GM21717 (cell line): Measurements from ENCODE around the gene FRRS1L.
A peak's percentile ranks its signal among the peaks of the same experiment; 100 is the strongest.
"Not testable (repeated sequence)": the region's sequence is repeated elsewhere in the genome, so short reads cannot be mapped to it uniquely, and the experiment has no call there.

Experiments
- ATAC-seq: cut with Tn5 transposase; IDR thresholded peaks from one replicate; pipeline ENCODE4 v1.9.1; 2021; ENCODE audit warnings: mild to moderate bottlenecking, moderate library complexity; ENCODE audit not compliant: unreplicated experiment

The FRRS1L gene

DNA sequence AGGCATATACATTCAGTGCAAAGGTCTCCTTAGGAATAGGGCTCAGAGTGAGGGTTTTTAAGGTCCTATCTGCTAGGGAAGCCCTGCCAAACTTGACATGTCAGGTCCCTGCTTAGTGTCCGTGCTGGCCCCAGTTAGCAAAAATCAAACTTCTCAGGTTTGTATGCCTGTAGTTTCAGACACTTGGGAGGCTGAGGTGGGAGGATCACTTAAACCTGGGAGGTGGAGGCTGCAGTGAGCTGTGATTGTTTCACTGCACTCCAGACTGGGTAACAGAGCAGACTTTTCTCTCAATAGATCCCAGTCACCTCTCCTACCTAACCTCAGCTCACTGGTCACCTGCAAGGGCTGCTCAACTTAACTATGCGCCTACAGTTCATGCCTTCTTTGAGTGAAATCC lies 28.6 kb downstream of the FRRS1L start:
- ATAC-seq, result no peak

DNA sequence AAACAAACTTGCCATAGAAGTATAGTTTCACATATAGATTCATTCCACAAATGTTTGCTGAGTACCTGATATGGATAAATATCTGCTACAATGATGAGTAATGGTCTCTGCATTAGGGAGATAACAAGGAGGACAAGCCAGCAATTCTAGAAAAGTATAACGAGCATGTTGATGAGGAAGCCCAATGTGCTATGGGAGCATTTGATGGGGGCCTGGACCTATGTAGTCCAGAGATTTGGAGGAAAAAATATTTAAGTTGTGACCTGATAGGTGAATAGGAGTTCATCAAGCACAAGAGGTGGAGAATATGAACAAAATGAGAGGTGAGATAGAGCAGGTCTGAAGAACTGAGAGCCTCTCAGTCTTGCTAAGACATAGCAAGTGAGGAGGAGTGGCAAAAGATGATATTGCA lies 32.9 kb downstream of the FRRS1L start:
- ATAC-seq, result no peak

DNA sequence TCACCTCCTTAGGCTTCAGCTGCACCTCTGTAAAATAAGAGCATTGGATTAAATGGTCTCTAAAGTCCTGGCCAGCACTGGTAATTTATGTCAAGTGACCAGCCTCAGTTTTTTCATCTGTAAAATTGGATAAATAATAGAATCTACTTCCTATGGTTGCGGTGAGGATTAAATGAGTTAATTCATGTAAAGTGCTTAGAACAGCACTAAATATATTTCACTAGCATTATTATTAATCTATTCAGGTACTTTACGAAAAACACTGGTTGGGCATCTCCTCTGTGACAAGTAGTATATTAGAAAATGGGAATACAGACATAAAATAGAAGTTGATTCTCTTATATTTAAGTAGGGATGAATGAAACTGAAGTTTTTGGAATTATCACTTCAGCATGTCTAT lies 33.5 kb downstream of the FRRS1L start:
- no peak for ATAC-seq

DNA sequence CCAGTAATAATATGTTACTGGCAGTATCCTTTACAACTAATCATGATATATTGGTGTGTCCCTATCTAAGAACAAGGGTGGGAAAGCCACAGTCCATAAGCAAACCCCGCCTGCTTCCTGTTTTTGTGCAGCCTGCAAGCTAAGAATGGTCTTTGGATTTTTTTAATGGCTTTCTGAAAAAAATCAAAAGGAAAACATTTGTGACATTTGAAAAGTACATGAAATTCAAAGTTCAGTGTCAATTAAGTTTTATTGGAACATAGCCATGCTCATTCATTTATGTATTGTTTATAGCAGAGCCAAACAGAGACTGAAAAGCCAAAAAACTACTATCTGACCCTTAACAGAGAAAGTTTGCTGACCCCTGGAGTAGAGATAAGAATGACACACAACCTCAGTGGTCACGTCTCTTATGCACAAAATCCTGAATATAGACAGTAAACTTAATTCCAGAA lies 34.5 kb downstream of the FRRS1L start:
- ATAC-seq, result no peak

DNA sequence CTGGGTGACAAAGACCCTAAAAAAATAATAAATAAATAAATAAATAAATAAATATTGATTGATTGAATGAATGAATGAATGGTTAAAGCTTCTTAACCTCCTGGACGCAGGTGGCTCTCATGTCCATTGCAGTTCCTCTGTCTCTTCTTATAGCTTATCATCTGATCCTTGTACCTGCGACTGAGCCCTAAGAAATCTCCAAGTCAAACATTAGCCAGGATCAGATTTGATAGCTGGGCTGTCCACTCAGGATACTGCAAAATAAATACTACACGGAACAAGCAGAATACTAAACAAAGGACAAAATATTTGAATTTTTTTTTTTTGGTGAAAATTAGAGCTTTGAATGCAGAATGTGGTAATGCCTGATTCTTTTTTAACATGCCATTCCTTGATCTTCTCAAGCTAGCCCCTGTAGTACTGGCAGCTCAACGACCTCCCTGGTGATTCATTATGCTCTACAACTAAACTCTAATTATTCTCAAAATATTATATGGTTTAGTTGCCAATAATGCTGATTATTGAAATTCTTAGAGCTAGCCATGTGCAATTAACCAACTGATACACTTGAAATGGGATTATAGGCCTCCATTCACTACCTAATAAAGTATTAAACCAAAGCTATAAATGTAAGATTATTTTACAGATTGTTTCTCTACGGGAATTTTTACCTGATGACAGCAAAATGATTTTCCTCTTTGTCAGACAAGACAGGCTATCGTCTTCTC lies 37.4 kb downstream of the FRRS1L start:
- ATAC-seq, result no peak

DNA sequence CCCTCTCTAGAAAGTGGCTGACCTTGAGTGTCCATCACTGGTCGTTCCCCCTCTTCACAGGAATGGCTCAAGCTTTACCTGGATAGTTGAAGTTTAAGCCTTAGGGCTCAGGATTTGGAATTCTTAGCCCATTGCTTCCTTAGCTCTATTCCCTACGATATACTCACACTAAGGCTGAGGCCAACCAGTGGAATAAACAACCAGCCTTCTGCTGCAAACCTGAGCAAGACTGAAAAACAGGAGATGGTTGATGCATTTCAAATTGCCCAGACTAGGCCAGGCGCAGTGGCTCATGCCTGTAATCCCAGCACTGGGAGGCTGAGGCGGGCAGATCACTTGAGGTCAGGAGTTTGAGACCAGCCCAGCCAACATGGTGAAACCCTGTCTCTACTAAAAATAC lies 40.4 kb downstream of the FRRS1L start:
- not testable (repeated sequence) for ATAC-seq

DNA sequence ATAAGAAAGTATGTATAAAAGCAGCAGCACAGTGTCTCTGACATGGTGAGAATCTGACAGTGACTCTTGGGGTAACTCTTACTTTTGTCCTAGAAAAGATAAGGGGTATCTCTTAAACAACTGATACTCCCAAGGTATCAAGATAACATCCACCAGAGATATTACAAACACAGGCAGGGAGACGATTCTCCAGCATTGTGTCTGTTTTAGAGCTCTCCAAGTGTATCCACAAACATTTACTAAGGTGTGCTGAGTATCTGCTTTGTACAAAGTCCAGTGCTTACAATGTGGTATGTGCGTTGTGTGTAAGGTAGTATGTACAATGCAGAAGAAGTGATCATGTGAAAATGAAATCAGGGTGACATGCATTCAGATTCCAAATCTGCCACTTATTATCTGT lies 42.9 kb downstream of the FRRS1L start:
- no peak for ATAC-seq

DNA sequence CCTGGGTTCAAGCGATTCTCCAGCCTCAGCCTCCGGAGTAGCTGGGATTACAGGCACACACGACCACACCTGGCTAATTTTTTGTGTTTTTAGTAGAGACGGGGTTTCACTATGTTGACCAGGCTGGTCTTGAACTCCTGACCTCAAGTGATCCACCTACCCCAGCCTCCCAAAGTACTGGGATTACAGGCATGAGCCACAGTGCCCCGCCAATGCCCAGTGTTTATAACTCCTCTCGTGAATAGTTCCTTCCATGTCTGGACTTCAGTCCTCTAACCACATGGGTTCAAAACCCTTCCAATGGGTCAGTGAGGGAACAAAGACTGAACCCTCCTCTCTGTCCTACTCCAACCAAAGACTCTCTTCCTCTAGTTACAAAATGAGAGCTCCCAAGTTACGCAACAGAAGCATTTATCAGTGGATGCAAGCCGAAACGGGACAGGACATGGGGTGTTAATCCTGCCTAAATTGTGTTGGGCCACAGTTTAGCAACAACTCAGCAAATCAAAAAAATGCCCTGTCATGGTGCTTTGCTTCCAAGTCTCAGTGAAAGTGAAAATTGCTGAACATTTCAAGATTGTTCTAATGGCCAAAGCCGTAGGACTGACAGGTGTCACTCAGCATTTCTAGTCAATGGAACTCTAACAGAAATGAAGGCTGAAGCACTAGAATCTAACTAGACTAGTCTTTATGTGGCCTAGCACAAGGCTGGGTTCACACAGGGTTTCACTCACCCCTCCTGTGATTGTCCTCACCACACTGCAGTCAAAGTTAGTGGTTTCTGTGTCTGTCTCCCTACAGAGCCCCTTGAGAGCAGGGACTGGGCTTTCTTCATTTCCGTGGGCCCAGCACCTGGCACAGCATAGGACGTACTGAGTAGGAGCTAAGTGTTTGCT lies 44.1 kb downstream of the FRRS1L start:
- ATAC-seq, result no peak

DNA sequence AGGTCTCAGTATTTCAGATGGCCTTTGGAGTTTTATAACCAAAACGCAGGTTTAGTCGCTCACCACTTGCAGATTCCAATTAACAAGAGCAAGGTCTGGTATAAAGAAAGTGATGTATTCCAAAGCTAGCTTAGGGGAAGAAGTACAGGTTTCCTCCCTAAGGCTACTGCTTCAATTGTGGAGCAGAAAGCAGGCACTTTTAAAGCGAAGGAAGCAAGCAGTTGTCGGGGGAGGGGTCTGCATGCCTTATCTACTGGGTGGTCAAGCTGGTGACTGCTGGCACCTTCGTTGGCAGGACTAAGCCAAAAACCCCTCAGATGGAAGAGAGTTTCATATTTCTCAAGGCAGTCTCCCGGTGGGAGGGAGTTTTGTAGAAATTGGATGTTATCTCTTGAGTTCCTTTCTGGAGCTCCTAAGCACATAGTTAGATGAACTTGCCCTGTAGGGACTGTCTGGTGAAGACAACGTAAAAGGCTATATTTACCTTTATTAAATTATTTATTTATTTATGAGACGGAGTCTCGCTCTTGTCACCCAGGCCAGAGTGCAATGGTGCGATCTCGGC lies 45.7 kb downstream of the FRRS1L start:
- ATAC-seq, result no peak

DNA sequence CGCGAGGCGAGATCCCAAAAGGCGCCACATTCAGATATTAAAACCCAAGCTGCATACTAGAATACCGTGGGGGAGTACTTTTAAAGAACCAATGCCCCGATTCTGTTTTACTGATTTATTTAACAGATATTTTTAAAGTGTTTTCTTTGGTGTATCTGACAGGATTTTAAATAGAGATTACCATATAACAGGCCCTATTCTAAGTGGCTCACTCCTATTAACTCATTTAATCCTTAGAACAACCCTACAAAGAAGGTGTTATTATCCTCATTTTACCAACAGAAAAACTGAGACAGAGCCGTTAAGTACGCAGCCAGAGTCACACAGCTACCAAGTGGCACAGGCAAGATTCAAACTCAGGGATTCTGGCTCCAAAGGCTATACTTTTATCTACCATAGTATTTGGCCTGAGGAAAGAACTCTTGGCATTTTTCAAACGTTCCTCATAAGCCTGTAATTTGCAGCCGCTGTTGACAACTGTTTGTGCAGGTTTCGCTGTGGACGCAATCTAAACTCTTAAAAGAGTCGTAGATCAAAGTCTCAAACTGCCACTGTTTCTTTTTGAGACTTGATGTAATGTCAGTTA lies 46.8 kb downstream of the FRRS1L start:
- no peak for ATAC-seq

DNA sequence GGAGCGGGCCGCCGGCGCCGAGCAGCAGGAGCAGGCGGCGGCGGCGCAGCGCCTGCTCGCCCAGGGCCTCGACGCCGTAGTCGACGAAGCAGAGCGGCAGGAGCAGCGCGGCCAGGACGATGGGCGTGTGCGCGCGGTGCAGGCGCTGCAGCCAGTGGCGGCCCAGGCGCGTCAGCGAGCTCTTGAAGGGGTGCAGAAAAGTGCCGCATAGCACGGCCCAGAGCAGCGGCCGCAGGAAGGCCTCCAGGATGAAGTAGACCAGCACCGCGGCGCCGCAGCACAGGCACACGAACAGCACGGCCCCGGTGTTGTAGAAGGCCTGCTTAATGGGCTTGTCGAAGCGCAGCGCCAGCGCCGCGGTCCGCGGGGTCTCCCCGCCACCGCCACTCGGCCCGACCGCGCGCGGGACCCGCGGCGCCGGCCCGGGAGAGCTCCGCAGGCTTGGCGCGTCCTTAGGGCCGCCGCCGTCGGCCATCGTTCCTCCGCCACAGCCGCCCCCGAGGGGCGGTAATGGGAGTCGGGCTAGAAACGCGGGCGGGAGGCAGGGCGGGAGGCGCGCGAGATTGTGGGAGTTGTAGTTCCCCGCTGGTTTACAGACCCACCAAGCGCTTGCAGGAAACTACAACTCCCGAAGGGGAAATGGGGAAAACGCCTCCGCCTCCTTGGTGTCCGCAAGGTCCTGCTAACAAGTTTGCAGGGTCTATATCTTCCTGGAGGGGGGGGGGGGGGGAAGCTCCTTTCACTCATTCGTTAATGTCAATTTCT lies 47.4 kb downstream of the FRRS1L start, which contains the start of gene TMEM245:
TSS of gene TMEM245 (minus strand) at position 509 of the 765 bp plus-strand sequence. CDS start at position 475, 34 bp downstream.
- ATAC-seq, result peak; percentile 93

DNA sequence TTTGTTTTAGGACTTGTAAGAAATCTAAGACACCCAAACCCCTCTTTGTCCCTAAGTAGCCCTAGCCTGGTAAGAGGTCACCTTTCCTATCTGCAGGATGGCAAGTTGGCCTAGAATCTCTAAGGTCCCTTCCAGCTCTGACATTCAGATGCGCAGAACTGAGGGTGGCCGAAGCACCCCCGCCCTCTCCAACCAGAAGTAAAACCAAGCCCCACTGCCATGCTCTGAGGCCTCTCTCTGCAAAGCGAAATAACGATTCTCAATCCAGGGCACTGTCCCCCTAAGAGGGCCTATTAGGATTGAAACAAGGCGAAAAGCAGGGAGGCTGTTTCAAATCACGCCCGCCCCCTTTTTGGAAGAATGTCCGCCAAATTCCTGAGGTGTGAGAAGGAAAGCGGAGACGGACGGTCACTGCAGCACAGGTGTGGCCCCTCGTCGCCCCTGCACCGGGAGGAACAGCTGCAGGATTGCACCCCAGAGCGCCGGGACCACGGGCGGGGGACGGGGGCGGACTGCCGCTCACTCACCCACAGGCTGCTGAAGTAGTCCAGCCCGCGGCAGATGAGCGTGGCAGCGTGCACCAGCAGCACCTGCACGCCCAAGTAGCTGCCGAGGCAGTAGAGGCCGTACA lies 48.1 kb downstream of the FRRS1L start:
- ATAC-seq, result no peak

DNA sequence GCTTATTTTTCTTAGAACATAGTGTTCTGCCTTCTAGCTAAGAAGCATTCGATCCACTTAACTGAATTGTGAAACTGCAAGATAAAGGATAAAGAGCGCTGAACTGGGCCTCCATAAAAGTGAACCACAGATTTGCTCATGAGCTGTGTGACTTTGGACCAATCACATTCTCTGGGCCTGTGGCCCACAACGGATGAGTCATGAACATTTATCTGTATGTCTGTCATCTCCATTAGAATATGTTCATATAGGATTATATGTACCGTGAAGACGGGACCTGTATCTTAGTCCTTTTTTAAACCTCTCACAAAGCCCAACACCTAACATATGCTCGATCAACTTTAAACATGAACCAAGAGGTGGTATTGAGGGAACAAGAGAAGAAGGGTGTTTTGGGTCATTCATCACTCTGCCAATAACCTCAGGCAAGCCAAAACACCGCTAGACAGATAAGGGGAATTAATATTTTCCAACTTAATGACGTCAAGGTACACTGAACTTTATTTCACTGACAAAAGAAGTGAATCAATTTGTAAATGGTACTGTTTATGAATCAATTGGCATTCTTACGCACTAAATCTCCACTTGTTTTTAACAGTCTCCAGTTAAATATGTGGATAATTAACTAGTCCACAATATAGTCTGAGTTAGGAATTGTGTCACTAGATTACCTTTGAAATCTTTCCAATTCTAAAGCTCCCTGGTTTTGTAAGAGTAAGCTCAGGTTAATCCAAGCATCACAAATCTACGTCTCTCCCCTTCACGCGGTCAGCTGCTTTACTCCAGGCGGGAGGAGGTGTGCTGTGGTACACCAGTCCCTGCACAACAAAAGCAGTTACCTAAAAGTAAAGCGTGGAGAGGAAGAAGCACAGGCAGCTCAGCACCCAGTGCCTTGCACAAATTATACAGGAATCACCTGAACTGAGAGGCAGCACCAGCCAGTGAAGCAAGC lies 48.9 kb downstream of the FRRS1L start:
- ATAC-seq, result no peak

DNA sequence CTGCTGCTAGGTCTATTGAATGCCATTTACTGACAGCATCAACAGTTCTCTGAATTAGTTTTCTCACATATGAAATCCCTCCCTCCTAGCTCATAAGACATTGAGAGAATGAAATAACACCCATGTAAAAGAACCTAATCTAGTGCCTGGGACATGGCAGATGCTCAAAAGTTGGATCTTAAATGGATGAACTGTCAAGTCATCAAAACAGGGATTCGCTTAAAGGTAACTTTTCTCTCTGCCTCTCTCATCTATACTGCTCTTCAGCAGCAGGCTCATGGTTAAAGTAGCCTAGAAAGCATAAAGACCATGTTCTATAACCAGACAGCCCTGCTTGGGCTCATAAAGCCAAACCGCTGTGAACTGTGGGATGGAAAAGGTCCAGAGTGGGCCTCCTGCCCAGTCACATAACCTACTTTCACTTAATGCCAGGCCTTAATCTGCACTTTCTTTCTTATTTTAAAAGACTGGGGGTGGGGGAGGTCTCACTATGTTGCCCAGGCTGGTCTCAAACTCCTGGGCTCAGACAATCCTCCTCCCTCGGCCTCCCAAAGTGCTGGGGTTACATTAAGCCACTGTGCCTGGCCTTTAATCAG lies 51.0 kb downstream of the FRRS1L start:
- ATAC-seq, result no peak

DNA sequence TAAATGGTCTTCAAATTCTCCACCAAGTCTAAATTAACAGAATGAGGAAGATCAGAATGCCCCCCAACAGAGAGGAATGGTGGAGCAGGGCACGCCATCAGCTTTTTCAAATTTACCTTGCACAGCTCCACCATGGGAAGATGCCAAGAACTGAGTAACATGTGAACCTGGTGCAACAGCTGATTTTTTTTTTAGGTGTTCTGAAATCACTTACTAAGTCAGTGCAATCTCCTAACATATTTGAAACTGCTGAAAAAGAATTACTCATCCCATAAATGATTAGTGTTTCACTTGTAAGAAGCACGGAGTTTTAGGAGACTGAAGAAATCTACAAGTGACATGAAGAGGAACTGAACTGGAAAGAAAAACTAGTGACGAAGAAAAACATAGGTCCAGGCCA lies 52.4 kb downstream of the FRRS1L start:
- no peak for ATAC-seq

DNA sequence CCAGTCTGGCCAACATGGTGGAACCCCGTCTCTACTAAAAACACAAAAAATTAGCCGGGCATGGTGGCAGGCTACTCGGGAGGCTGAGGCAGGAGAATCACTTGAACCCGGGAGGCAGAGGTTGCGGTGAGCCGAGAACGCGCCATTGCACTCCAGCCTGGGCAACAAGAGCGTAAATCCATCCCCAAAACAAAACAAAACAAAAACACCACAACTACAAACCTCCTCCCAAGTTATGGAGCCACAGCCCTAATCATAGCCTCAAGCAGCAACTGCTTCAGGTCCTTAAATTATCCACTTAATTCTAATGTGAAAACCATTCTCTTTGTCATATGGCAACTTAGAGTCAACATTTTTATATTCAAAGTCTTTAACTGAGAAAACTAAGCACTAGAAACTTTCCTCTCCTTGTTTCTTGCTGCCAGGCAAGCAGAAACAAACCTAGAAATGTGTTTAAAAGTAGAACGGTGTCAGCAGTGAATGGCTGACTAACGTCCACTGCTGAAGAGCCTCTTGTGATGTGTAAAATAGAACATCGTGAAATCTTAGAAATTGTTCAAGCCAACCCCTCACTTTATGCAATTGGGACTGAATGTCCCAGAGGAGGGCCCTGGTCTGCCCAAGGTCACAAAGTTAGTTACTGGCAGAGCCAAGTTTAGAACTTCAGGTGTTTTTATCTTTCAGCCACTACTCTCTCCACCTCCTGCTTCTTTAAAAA lies 53.0 kb downstream of the FRRS1L start:
- ATAC-seq, result no peak

DNA sequence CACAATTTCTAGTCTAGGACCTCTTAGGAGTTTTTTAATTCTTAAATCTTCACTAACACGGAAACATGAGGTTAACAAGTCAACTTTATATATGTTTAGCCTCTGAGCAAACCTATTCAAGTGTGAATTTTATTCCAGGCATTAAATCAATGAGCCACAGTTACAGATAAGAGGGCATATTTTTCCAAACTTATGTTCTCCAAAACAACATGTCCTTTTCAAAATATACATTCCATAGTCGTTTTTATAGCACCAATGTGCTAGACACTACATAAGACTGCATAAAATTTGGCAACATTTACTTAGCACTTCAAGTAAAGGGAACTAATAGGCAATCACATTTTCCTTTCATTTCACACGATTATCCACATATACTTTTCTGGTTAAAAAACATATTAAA lies 53.8 kb downstream of the FRRS1L start:
- no peak for ATAC-seq
